CD4-positive, alpha-beta T cell treated with Interleukin-15 for 4 hours (primary cell): ENCODE data around the gene GALNTL6.

Source experiments
- DNase-seq: peaks from one replicate; pipeline ENCODE4 v3.0.0-alpha.2; 2020; ENCODE audit warnings: low spot score

Gene GALNTL6

GRCh38 chr4:171812665-171813525 is at the start of gene GALNTL6:
Gene GALNTL6 (plus strand): TSS chr4:171813404.
- no peak for DNase-seq

DNA sequence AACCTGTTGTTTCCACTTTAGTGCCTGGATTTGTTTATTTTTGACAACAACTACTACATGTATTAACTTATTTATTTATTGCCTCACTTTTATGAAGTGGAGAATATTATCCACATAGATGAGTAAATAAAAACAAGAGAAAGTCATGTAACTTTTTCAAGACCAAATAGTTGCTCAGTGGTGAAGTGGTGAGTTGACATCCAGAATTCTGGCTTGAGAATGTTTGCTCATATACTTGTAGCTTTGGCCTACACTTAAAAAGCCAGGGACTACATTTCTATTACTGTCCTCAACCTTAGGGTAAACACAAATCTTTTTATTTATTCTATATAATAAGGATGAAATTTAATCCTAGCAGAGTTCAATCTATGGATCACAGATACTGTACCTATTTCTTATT is 47.7 kb upstream of the GALNTL6 start:
- DNase-seq = no peak

DNA sequence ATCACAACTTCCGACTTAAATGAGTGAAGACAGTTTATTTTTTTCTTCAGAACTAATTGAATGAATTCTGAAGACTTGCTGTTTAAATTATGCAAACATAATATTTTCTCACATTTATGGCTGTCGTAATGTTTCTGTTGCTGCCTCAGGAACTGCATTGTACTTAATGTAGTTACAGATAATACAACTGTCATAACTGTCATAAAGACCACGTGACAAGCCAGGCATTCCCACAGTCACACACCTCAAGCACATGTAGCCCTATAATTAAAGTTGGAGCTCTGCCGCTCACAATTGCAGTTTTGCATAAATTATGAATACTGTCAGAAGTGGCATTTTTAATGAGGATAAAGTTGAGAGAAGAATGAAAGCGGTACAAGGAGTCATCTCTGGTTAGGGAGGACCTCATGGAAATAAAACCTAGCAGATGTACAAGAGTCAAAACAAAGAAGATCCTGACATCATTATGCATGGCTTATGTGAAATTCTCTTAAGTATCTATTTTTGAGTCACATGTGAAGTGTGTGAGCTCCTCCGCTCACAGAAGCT is 38.5 kb upstream of the GALNTL6 start:
- DNase-seq = no peak

- no peak for DNase-seq
These were observed 33.9 kb upstream of the GALNTL6 start for GRCh38 chr4:171779301-171779700.

DNA sequence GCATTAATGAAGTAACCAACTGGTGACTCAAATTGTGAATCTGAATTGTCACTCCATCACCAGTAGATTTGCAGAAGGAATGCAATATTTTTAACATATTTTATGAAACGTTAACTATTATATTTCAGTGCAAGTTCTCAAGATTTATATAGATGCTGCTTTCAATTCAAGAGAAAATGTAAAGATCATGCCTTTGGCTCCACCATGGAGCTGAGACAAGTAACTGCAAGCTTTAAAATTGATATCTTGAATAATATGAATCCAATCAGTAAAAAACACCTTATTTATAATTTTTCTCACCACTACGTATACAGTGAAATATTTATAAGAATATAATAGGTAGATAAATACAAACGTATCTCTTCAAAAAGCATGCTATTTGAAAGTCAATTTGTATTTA is 27.8 kb upstream of the GALNTL6 start:
- no peak for DNase-seq

GRCh38 chr4:171793723-171794122 is 19.5 kb upstream of the GALNTL6 start:
- DNase-seq = no peak

GRCh38 chr4:171794528-171794927 is 18.7 kb upstream of the GALNTL6 start:
- no peak for DNase-seq

- DNase-seq = no peak
These were observed 3.4 kb upstream of the GALNTL6 start for GRCh38 chr4:171809854-171810253.

DNA sequence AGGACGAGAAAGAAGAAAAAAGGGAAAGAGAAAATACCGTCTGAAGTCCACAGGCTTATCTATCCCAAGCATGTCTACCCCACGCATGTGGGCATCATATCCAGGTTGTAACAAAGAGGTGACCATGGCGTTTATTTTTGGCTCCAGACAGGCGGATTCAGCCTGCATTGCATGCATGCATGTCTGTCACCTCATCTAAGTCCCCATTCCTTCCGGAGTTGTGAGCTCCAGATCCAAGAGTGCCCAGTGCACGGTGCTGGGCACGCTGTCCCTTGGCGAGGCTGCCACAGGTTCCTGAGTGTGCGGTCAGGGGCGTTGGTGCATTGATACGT is 905 bp upstream of the GALNTL6 start:
- DNase-seq = no peak

DNA sequence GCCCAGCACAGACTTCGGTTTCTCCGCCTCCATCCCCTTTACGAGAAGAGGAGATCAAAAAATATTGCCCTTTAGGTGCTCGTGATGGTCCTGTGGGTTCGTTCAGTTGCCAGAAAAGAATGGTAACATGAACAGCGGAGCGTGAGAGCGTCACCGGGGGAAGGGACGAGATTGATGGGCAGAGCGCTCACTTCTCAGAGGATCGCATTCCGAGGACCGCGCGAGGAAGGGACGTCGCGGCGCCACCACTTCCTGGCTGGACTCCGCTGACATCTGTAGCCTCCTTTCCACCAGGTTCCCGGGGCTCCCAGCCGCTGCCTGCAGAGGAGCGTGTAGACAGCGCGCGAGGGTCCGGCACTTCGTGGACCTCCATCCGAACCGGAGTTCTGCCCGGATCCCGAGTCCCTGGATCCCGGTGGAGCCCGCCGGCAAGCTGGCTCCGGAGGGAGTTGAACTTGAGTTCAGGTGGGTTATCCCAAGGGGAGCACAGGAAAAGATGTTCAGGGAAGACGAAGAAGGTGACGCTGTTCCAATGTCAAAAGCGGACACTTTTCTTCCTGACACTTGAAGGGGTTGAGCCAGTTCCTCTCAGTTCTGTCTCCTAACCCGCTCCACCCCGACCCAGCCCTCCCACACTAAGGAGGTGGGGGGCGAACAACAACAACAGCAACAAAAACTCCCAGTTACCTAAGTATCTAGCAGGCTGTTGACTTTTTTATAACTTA is 484 bp downstream of the GALNTL6 start:
- no peak for DNase-seq

DNA sequence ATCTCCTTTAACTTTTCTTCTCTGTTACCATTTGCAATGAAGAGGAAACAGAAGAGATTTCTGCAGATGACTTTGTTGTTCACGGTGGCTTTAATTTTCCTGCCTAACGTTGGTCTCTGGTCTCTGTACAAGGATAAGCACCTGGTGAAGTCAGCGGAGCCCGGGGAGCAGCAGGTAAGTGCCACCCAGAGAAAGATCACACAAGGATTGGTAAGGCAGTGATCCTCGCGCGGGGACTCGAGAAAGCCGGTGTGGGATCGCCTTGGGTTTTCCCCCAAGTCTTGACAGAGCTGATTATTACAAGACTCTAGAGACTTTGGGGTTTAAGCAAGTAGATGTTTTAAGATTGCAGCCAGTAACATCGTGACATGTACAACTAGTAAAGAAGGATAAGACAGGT is 1.3 kb downstream of the GALNTL6 start:
- no peak for DNase-seq

- DNase-seq = no peak
These were observed 3.8 kb downstream of the GALNTL6 start for GRCh38 chr4:171817026-171817425.

DNA sequence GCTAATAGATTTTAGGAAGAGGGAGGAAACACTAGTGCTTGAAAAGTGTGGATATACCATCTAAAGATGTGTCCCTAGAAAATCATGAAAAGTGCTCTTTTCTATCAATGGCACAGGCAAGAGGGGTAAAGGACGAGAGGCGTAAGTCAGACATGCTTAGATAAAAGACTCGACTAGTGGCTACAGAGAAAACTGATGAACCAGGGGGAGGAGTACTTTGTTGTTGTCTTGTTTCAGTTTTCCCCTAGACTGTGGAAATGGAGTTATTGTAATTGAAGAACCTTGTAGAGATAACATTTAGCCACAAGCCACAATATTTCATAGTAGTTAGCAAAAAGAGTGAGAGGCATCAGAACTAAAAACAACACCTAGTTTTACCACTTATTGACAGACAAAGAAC is 21.4 kb downstream of the GALNTL6 start:
- DNase-seq = no peak

DNA sequence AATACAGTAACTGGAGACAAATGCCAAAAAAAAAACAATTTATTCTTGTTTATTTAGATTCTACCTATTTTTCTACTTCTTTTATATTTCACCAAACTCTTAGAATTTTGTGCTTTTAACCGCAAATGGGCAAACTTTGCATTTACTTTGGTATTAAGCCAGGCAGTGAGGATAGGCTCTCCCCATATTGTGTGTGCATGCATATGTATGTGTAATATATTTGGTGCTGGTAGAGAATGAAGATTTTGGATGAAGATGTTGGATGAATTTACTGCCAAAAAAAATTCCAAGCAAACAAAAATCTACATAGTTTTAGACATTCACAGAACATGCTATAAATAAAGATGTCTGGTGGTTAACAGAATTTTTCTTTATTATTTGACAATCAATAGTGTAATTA is 30.3 kb downstream of the GALNTL6 start:
- DNase-seq = no peak

DNA sequence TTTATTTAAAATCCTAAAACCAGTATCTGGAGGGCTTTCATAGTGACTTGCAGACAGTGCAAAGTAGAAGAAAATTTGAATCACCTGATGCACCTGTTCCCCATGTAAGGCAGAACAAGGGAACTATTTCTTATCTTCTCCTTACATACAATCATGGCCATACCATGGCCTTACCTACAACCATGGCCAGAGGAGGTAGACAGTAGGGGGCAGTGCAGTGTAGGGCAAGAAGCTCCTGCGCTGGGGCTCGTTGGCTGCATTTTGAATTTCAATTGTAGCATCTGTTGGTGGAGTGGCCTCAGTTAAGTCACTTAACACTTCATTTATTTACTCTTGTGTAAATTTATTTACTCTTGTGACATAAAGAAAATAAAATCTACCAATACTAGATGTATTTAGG is 33.0 kb downstream of the GALNTL6 start:
- no peak for DNase-seq

GRCh38 chr4:171846893-171847292 is 33.7 kb downstream of the GALNTL6 start:
- no peak for DNase-seq

DNA sequence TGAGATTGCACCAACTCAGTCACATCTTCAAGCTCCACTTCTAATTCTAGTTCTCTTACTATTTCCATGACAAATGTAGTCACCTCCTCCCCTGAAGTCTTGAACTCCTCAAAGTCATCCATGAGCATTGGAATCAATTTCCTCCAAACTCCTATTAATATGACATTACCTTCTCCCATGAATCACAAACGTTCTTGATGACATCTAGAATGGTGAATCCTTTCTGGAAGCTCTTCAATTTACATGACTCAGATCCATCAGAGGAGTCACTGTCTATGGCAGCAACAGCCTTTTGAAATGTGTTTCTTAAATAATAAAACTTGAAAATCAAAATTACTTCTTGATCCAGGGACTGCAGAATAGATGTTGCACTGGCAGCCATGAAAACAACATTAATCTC is 34.5 kb downstream of the GALNTL6 start:
- no peak for DNase-seq

DNA sequence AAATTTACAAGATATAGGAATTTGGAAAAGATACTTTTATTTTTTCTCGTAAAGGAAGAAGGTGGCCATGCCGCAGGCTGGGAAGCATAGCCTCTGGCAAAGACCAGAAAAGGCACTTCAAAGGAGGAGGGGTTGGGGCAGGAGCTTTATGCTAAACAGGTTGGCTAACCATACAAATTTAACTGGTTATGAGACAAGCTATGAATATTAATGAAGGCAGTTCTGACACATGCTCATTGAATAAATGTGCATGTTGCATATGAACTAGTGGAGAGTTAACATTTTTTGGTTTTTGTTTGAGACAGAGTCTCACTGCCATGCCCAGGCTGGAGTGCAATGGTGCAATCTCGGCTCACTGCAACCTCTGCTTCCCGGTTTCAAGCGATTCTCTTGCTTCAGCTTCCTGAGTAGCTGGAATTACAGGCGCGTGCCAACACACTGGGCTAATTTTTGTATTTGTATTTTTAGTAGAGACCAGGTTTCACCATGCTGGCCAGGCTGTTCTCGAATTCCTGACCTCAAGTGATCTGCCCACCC is 36.5 kb downstream of the GALNTL6 start:
- DNase-seq = no peak

DNA sequence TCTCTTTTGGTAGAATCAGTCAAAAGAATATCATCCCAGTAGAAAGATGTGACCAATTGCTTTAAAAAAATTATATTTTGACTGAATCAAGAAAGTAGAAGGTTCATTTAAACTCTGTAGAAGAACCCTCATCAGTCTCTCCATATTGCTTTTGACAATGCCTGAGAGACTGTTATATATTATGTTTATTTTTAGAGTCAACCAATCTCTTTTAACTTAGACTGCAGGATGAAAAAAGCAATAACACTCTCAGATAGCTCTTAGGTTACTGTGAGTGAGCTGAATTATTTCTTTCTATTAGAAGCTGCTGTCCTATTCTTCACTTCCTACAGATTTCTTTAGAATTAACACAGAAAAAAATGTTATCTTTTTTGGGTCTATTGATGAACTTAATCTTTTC is 38.1 kb downstream of the GALNTL6 start:
- DNase-seq = no peak

GRCh38 chr4:171857302-171858012 is 44.3 kb downstream of the GALNTL6 start:
- no peak for DNase-seq

DNA sequence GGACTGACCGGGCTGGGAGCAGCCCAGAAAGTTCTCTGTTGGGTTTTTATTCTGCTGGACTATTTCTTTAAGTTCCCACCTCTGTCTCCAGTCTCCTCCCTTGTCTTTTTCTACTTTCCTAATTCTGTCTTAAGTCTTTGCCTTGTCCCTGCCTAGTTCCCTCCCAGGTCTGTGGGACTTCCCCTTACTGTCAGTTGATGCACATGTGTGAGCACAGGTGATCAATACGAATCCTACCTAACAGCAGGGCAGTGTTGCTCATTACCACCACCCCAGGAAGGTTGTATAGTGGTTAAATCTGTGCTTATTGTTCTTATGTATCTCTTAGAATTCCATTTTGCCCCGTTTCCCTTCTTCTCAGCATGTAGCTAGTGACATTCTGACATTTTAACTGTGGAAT is 62.1 kb downstream of the GALNTL6 start:
- DNase-seq = no peak

GRCh38 chr4:171876636-171877035 is 63.4 kb downstream of the GALNTL6 start:
- no peak for DNase-seq
